ENCODE data around the gene RNF20. TPM values are rescaled to one million over a fixed set of nuclear protein-coding genes. Genes with fewer than 3 reads are reported as not detected.
"Not testable (repeated sequence)": the region's sequence is repeated elsewhere in the genome, so short reads cannot be mapped to it uniquely, and the experiment has no call there.

RNF20 gene
- total and polyA plus RNA-seq, 2 of the 4 experiments (the other 2 are of a cell fraction): 13.7 to 21.3 TPM

DNA sequence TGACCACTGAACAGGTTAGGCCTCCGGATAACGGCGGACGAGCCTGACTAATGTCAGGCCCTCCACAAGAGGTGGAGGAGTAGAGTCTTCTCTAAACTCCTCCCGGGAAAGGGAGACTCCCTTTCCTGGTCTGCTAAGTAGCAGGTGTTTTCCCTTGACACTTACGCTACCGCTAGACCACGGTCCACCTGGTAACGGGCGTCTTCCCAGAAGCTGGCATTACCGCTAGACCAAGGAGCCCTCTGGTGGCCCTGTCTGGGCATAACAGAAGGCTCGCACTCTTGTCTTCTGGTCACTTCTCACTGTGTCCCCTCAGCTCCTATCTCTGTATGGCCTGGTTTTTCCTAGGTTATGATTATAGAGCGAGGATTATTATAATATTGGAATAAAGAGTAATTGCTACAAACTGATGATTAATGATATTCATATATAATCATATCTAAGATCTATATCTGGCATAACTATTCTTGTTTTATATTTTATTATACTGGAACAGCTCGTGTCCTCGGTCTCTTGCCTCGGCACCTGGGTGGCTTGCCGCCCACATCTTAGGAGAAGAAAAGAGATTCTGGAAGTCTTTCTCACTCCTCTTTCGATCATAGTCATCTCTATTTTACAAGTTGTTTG is 15.9 kb downstream of the RNF20 start:
- peaks cover 35% of the 10 kb centered on the region for H3K36me3 ChIP-seq (ENCODE audit: control insufficient read depth, insufficient read depth, low read length)
- H3K27ac ChIP-seq (ENCODE audit: insufficient read depth, low read length); H2BK20ac ChIP-seq (ENCODE audit: low read depth, low read length); H4K91ac ChIP-seq (ENCODE audit: insufficient read depth, low read depth, low read length); H4K8ac ChIP-seq (ENCODE audit: low read depth in 2 of 2, low read length in 2 of 2); H3K18ac ChIP-seq (ENCODE audit: low read depth, low read length); dilution Hi-C loops (cut with HindIII; ENCODE audit: low sequenced_read_pairs, unreplicated experiment); ATAC-seq (ENCODE audit: low read depth); H3K23ac ChIP-seq (ENCODE audit: low read depth, low read length); H3K79me1 ChIP-seq (ENCODE audit: low read depth in 1 of 2, low read length in 2 of 2); H4K5ac ChIP-seq (ENCODE audit: low read depth, low read length); H2BK120ac ChIP-seq (ENCODE audit: low read depth, low read length); POLR2A ChIA-PET (ENCODE audit: unreplicated experiment); H2BK5ac ChIP-seq (ENCODE audit: low read depth, low read length, poor library complexity, severe bottlenecking); H2AFZ ChIP-seq (replicated peaks; ENCODE audit: low read length, poor library complexity); H2BK15ac ChIP-seq (ENCODE audit: low read depth, low read length); H3K14ac ChIP-seq (replicated peaks; ENCODE audit: low read depth, low read length); H3K4me1 ChIP-seq (ENCODE audit: control insufficient read depth, insufficient read depth, low read length); H3K4ac ChIP-seq (ENCODE audit: low read depth, low read length); H3K9ac ChIP-seq (ENCODE audit: low read depth, low read length); H3K9me1 ChIP-seq (ENCODE audit: insufficient read depth, low read length); H3K56ac ChIP-seq (ENCODE audit: extremely low read depth, insufficient read depth, low read length); in situ Hi-C loops (cut with MboI; ENCODE audit: low sequenced_read_pairs); DNase-seq; H2AK5ac ChIP-seq (ENCODE audit: low read depth, low read length); intact Hi-C loops (cut with micrococcal nuclease); H3K4me2 ChIP-seq (ENCODE audit: low read depth, low read length); H4K20me1 ChIP-seq (ENCODE audit: insufficient read depth, low read length); H3K9me3 ChIP-seq (ENCODE audit: control insufficient read depth, insufficient read depth, low read length); H2AK9ac ChIP-seq (replicated peaks; ENCODE audit: low read depth, low read length, poor library complexity); BruUV-seq (replicated peaks); H3K27me3 ChIP-seq (ENCODE audit: control insufficient read depth, insufficient read depth, low read length); H3K4me3 ChIP-seq (ENCODE audit: insufficient read depth, low read depth, low read length): not testable (repeated sequence)
- no CpG with 5 or more reads among the region's 18 CpGs for WGBS, 2 experiments (ENCODE audit: extremely low coverage in 2 of 2, insufficient read length in 1 of 2)
- CTCF ChIA-PET: interaction anchor here (0.6 to 1.2 kb wide), 3 partner anchors 12 to 82 kb away, joined by 3 read pairs; no protein-coding TSS in a partner anchor

Data from IMR-90 (cell line).